SK-N-SH (cell line): ENCODE measurements around the gene ACOXL. TPM values are rescaled to one million over a fixed set of nuclear protein-coding genes. Genes with fewer than 3 reads are reported as not detected.

Experiments
- CTCF ChIA-PET: fragments of 300-600, 350-600 bp; formaldehyde crosslinking; extraction: SDS; loops from one replicate; lab custom pipeline; 2021; lab: Yijun Ruan, JAX
- POLR2A ChIA-PET: fragments of 350-600 bp; sonication (Branson Sonifier 250); formaldehyde crosslinking; extraction: SDS; loops from one replicate; lab custom pipeline; 2020; ENCODE audit warnings: antibody characterized with exemption, inconsistent platforms; lab: Yijun Ruan, JAX
- DNase-seq: peaks from one replicate; pipeline ENCODE4 v3.0.0; 2012
- H2AFZ ChIP-seq: fragments of 200-600 bp; sonication (generic); 2 replicates; pipeline ENCODE4 v1.8.1; 2016; ENCODE audit warnings: antibody characterized with exemption, mild to moderate bottlenecking, low read depth
- H3F3A ChIP-seq: fragments of 200-600 bp; sonication (generic); replicated peaks from 2 replicates; pipeline ENCODE3; 2016; ENCODE audit warnings: antibody characterized with exemption, mild to moderate bottlenecking; ENCODE audit not compliant: insufficient read depth
- H3K27ac ChIP-seq, 2 experiments: fragments of 200-500 bp in 1 of 2; fragments of 200-600 bp in 1 of 2; sonication (Bioruptor generic) in 1 of 2; sonication (generic), shearing (Covaris generic) in 1 of 2; 2 replicates each; pipeline versions ENCODE4 v1.5.1 to v1.6.1; 2014 to 2016; ENCODE audit warnings: low read depth in 2 of 2, inconsistent platforms in 1 of 2, low read length in 1 of 2, mild to moderate bottlenecking in 1 of 2, mixed read lengths in 1 of 2
- H3K27me3 ChIP-seq: fragments of 200-600 bp; sonication (generic), shearing (Covaris generic); 2 replicates; pipeline ENCODE4 v1.6.1; 2016; ENCODE audit warnings: mixed run types; ENCODE audit not compliant: insufficient read depth
- H3K36me3 ChIP-seq, 2 experiments: fragments of 200-500 bp in 1 of 2; fragments of 200-600 bp in 1 of 2; sonication (Bioruptor generic) in 1 of 2; sonication (generic) in 1 of 2; replicated peaks in 1 of 2; 2 replicates each; pipeline versions ENCODE3 to v1.5.1; 2014 to 2016; ENCODE audit warnings: low read length in 1 of 2, mild to moderate bottlenecking in 1 of 2; ENCODE audit not compliant: insufficient read depth in 2 of 2, control insufficient read depth in 1 of 2
- H3K4me1 ChIP-seq, 2 experiments: fragments of 200-500 bp in 1 of 2; fragments of 200-600 bp in 1 of 2; sonication (Bioruptor generic) in 1 of 2; sonication (generic), shearing (Covaris generic) in 1 of 2; 2 replicates each; pipeline versions ENCODE4 v1.5.1 to v1.6.1; 2014 to 2016; ENCODE audit warnings: low read depth in 1 of 2, low read length in 1 of 2, mixed run types in 1 of 2; ENCODE audit not compliant: insufficient read depth in 2 of 2, control insufficient read depth in 1 of 2
- H3K4me2 ChIP-seq: fragments of 200-600 bp; sonication (generic), shearing (Covaris generic); 2 replicates; pipeline ENCODE4 v1.6.1; 2017; ENCODE audit warnings: mixed run types
- H3K4me3 ChIP-seq, 2 experiments: fragments of 200-500 bp in 1 of 2; fragments of 200-600 bp in 1 of 2; sonication (Bioruptor generic) in 1 of 2; sonication (generic), shearing (Covaris generic) in 1 of 2; 2 replicates each; pipeline versions ENCODE4 v1.5.1 to v1.8.1; 2014 to 2016; ENCODE audit warnings: low read depth in 2 of 2, inconsistent platforms in 1 of 2, low read length in 1 of 2, mild to moderate bottlenecking in 1 of 2, mixed read lengths in 1 of 2, moderate library complexity in 1 of 2
- H3K79me2 ChIP-seq: fragments of 200-600 bp; sonication (generic); 2 replicates; pipeline ENCODE4 v1.8.1; 2017; ENCODE audit warnings: mild to moderate bottlenecking; ENCODE audit not compliant: insufficient read depth
- H3K9ac ChIP-seq: fragments of 200-600 bp; sonication (generic); 2 replicates; pipeline ENCODE4 v1.6.1; 2017; ENCODE audit warnings: mixed run types
- H3K9me2 ChIP-seq: fragments of 200-600 bp; sonication (generic); 2 replicates; pipeline ENCODE4 v1.6.1; 2017; ENCODE audit warnings: mixed run types
- H3K9me3 ChIP-seq: fragments of 200-600 bp; sonication (generic); 2 replicates; pipeline ENCODE4 v1.6.1; 2017; ENCODE audit warnings: mixed run types, mild to moderate bottlenecking, moderate library complexity
- H4K20me1 ChIP-seq: fragments of 200-600 bp; sonication (generic); 2 replicates; pipeline ENCODE4 v1.6.1; 2017; ENCODE audit warnings: mild to moderate bottlenecking, mixed run types; ENCODE audit not compliant: insufficient read depth
- CTCF ChIP-seq: fragments of 200-600 bp; sonication (generic); IDR thresholded peaks from 2 replicates; pipeline ENCODE4 v1.6.1; 2017; ENCODE audit warnings: antibody characterized with exemption, mild to moderate bottlenecking, moderate library complexity
- EP300 ChIP-seq, 2 experiments: IDR thresholded peaks; 2 replicates each; pipeline versions ENCODE4 v1.4.0 to v1.6.1; 2012; ENCODE audit warnings: borderline replicate concordance in 1 of 2, low read depth in 1 of 2, low read length in 1 of 2
- EZH2phosphoT487 ChIP-seq: fragments of 200-600 bp; sonication (generic); IDR thresholded peaks from 2 replicates; pipeline ENCODE4 v1.6.1; 2017; ENCODE audit warnings: low read depth, mixed run types, mild to moderate bottlenecking, antibody characterized with exemption, moderate library complexity, borderline replicate concordance
- FOSL2 ChIP-seq: IDR thresholded peaks from 2 replicates; pipeline ENCODE4 v1.4.0; 2012; ENCODE audit warnings: low read depth, mild to moderate bottlenecking, moderate library complexity, borderline replicate concordance
- FOXJ3 ChIP-seq: sonication (generic); formaldehyde crosslinking; IDR thresholded peaks from 2 replicates; pipeline ENCODE4 v1.5.1; 2020; ENCODE audit warnings: mild to moderate bottlenecking, missing genetic modification reagents
- GATA2 ChIP-seq: sonication (generic); formaldehyde crosslinking; IDR thresholded peaks from 2 replicates; pipeline ENCODE4 v1.5.0; 2020; ENCODE audit warnings: mild to moderate bottlenecking, missing genetic modification reagents
- IRF3 ChIP-seq: fragments of 150-350 bp; IDR thresholded peaks from 2 replicates; pipeline ENCODE4 v1.6.1; 2016; ENCODE audit warnings: mild to moderate bottlenecking, low read depth, low read length
- MEF2A ChIP-seq: IDR thresholded peaks from 2 replicates; pipeline ENCODE4 v1.4.0; 2012; ENCODE audit warnings: low read depth, borderline replicate concordance
- MXI1 ChIP-seq: IDR thresholded peaks from 2 replicates; pipeline ENCODE4 v1.6.1; 2012; ENCODE audit warnings: mild to moderate bottlenecking, low read depth, low read length, improper control_type of control experiment
- NFIC ChIP-seq: IDR thresholded peaks from 2 replicates; pipeline ENCODE4 v1.4.0; 2012; ENCODE audit warnings: borderline replicate concordance
- POLR2AphosphoS5 ChIP-seq: IDR thresholded peaks from 2 replicates; pipeline ENCODE4 v1.6.1; 2012; ENCODE audit warnings: low read depth, low read length
- RAD21 ChIP-seq: IDR thresholded peaks from 2 replicates; pipeline ENCODE4 v1.6.1; 2012; ENCODE audit warnings: mild to moderate bottlenecking, low read length
- RCOR1 ChIP-seq: fragments of 150-350 bp; IDR thresholded peaks from 2 replicates; pipeline ENCODE4 v1.6.1; 2017; ENCODE audit warnings: antibody characterized with exemption, low read length
- REST ChIP-seq: IDR thresholded peaks from 2 replicates; pipeline ENCODE4 v1.6.1; 2012; ENCODE audit warnings: mild to moderate bottlenecking, low read depth, low read length, moderate library complexity
- RXRA ChIP-seq: IDR thresholded peaks from 2 replicates; pipeline ENCODE4 v1.4.0; 2012; ENCODE audit warnings: low read depth, mild to moderate bottlenecking, borderline replicate concordance
- SIN3A ChIP-seq: IDR thresholded peaks from 2 replicates; pipeline ENCODE4 v1.6.1; 2012; ENCODE audit warnings: low read depth, mild to moderate bottlenecking, low read length, moderate library complexity, borderline replicate concordance
- TAF1 ChIP-seq: IDR thresholded peaks from 2 replicates; pipeline ENCODE4 v1.6.1; 2012; ENCODE audit warnings: low read depth, mild to moderate bottlenecking, low read length, moderate library complexity, borderline replicate concordance
- TEAD4 ChIP-seq: IDR thresholded peaks from 2 replicates; pipeline ENCODE4 v1.4.0; 2012; ENCODE audit warnings: mild to moderate bottlenecking, borderline replicate concordance; ENCODE audit not compliant: insufficient read depth
- USF1 ChIP-seq: IDR thresholded peaks from 2 replicates; pipeline ENCODE4 v1.4.0; 2012; ENCODE audit warnings: low read depth, borderline replicate concordance
- YY1 ChIP-seq: IDR thresholded peaks from 2 replicates; pipeline ENCODE4 v1.4.0; 2012; ENCODE audit warnings: low read depth, mild to moderate bottlenecking
- WGBS: methylation state at CpG from one replicate; pipeline ENCODE4 v1.1.6; 2017; ENCODE audit warnings: low lambda C conversion rate; 5-methylcytosine and 5-hydroxymethylcytosine counted together
- polyA plus RNA-seq, 3 experiments: library from polyadenylated mRNA; depleted of rRNA; stranded (reverse); fragments of >200 nt; gene quantifications; 2 replicates each; pipeline ENCODE4 v1.2.3, GENCODE V29; 2012

Gene ACOXL
- polyA plus RNA-seq, 1 of the 3 experiments (the other 2 are of a cell fraction), result not detected

GRCh38 chr2:110785439-110785838 is 53.1 kb downstream of the ACOXL start:
- POLR2A ChIA-PET, result no interaction called here
- no peak for DNase-seq
- Histone ChIP-seq H3K4me1 (no peaks in the 10 kb centered on the region), H3F3A (no peaks in the 10 kb centered on the region), H3K4me3 (no peak overlapping the region), H4K20me1 (no peaks in the 10 kb centered on the region), H3K27ac (no peak overlapping the region), H2AFZ (no peak overlapping the region), H3K36me3 (no peaks in the 10 kb centered on the region), H3K9me2 (no peaks in the 10 kb centered on the region), H3K79me2 (no peaks in the 10 kb centered on the region)
- CTCF ChIA-PET, result no interaction called here
- TF ChIP-seq FOXJ3 (CRISPR knock-in tag) (no peak), IRF3 (no peak), CTCF (no peak), RCOR1 (no peak), TAF1 (no peak), MEF2A (no peak), USF1 (no peak), SIN3A (no peak), RXRA (no peak), TEAD4 (no peak)
- TF ChIP-seq, all 33 proteins: peak for 0
- Histone ChIP-seq H3K9ac (no peak overlapping the region), H3K9me3 (no peaks in the 10 kb centered on the region), H3K4me2 (no peak overlapping the region), H3K27me3 (no peaks in the 10 kb centered on the region; the same call in 1 of the 2 replicates)
- 88% methylated on average over 2 of the region's 2 CpGs for WGBS

GRCh38 chr2:110788976-110789375 is 56.6 kb downstream of the ACOXL start:
- H3K36me3 ChIP-seq, result no peaks in the 10 kb centered on the region
- no peaks in the 10 kb centered on the region for H3K9me2 ChIP-seq
- no peaks in the 10 kb centered on the region for H3K9me3 ChIP-seq
- WGBS, result 40% methylated on average over 2 of the region's 2 CpGs
- H4K20me1 ChIP-seq, result no peaks in the 10 kb centered on the region
- CTCF ChIA-PET, result no interaction called here
- no peak overlapping the region for H3K9ac ChIP-seq
- no peak overlapping the region for H2AFZ ChIP-seq
- H3K4me3 ChIP-seq, result no peak overlapping the region
- H3K27me3 ChIP-seq, result peaks cover 27% of the 10 kb centered on the region
- H3K79me2 ChIP-seq, result no peaks in the 10 kb centered on the region
- DNase-seq, result no peak
- H3F3A ChIP-seq, result no peaks in the 10 kb centered on the region
- TF ChIP-seq YY1, result no peak
- no peak for TF ChIP-seq NFIC
- no peak for TF ChIP-seq GATA2 (CRISPR knock-in tag)
- TF ChIP-seq FOSL2, result no peak
- no peak for TF ChIP-seq EZH2phosphoT487
- no peak for TF ChIP-seq REST
- no peak for TF ChIP-seq RAD21
- no peak for TF ChIP-seq SIN3A
- no peak for TF ChIP-seq POLR2AphosphoS5
- no peak for TF ChIP-seq EP300 (IDR thresholded peaks at IDR 0.05; ENCODE audit: borderline replicate concordance in 1 of 2, low read depth in 1 of 2, low read length in 1 of 2)
- no peak for TF ChIP-seq MXI1
- H3K4me2 ChIP-seq, result no peak overlapping the region
- H3K4me1 ChIP-seq, result no peaks in the 10 kb centered on the region
- H3K27ac ChIP-seq, result no peak overlapping the region
- POLR2A ChIA-PET, result no interaction called here
